Measurements from ENCODE around the gene MYBBP1A.

- TF ChIP-seq POLR2A (IDR thresholded peaks at IDR 0.05) = no peak
- no peak for TF ChIP-seq CTCF (IDR thresholded peaks at IDR 0.05)
Observed at GRCh38 chr17:4534928-4535666, 20.1 kb downstream of the MYBBP1A start.
